Spleen (tissue), 3 donors: ENCODE data around the gene IL1RAPL1.

Source experiments
- POLR2A ChIP-seq, 3 donors: fragments of 450-650 bp; IDR thresholded peaks; one replicate each; pipeline ENCODE4 v1.5.1; 2017; ENCODE audit warnings: antibody characterized with exemption in 3 of 3, mild to moderate bottlenecking in 1 of 3
- POLR2AphosphoS5 ChIP-seq, 3 donors: sonication (generic); formaldehyde crosslinking; IDR thresholded peaks; one replicate each; pipeline ENCODE4 v1.5.1; 2017; ENCODE audit warnings: antibody characterized with exemption in 3 of 3

- no peak for TF ChIP-seq POLR2A (IDR thresholded peaks at IDR 0.05)
- no peak for TF ChIP-seq POLR2AphosphoS5 (IDR thresholded peaks at IDR 0.05)
Observed at GRCh38 chrX:29665532-29665931, 1078.3 kb downstream of the IL1RAPL1 start.
